GM18502 (cell line): ENCODE results near the gene TNC.
"Not testable (repeated sequence)": the region's sequence is repeated elsewhere in the genome, so short reads cannot be mapped to it uniquely, and the experiment has no call there.

ENCODE experiments used
- ATAC-seq: cut with Tn5 transposase; IDR thresholded peaks from one replicate; pipeline ENCODE4 v1.9.1; 2021; ENCODE audit warnings: mild to moderate bottlenecking; ENCODE audit not compliant: unreplicated experiment, poor library complexity

Gene TNC

GRCh38 chr9:115135821-115136778 is 18.1 kb upstream of the TNC start:
- ATAC-seq, result no peak

- no peak for ATAC-seq
Measured at GRCh38 chr9:115134941-115135340, 17.0 kb upstream of the TNC start.

- ATAC-seq, result no peak
Measured at GRCh38 chr9:115133649-115134048, 15.7 kb upstream of the TNC start.

DNA sequence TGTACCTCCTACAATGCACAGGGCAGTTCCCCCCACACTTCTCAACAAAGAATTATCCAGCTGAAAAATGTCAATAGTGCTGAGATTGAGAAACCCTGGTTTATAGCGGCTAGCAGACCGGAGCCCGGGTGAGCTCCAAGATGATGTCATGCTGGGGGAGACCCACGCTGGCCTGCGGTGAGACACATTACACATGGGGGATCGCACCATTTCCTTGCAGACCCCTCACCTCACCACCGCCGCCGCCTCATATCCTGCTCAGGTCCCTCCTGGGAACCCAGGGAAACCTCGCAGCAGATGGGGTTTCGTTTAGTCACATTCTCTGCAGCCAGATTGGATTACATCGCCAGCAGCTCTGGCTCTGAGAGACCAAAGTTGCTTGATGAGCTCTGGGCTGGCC is 14.7 kb upstream of the TNC start:
- ATAC-seq, result no peak

DNA sequence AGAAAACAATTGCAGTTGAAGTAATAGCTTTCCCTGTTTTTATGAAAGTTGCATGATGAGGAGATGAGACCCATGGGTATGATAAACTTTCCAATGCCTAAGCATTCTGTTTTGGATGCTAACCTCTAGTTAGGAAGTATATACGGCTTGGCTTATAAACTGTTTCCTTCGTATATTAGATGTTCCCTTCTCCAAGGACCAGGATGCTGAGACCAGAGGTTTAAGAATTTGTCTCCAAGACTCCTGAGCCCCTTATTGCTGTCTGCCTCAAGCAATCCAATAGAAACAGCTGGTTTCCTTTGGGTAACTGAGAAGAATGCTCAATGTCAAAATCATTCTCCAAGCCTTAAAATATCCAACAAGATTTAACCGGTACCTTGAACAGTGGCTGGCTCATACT is 12.2 kb upstream of the TNC start:
- ATAC-seq, result no peak

DNA sequence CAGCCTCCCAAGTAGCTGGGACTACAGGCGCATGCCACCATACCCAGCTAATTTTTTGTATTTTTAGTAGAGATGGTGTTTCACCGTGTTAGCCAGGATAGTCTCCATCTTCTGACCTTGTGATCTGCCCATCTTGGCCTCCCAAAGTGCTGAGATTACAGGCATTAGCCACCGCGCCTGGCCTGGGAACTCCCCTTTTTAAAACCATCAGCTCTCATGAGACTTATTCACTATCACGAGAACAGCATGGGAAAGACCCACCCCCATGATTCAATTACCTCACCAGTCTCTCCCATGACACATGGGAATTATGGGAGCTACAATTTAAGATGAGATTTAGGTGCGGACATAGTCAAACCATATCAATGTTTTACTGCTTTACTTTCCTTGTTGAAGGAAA is 10.8 kb upstream of the TNC start:
- not testable (repeated sequence) for ATAC-seq

DNA sequence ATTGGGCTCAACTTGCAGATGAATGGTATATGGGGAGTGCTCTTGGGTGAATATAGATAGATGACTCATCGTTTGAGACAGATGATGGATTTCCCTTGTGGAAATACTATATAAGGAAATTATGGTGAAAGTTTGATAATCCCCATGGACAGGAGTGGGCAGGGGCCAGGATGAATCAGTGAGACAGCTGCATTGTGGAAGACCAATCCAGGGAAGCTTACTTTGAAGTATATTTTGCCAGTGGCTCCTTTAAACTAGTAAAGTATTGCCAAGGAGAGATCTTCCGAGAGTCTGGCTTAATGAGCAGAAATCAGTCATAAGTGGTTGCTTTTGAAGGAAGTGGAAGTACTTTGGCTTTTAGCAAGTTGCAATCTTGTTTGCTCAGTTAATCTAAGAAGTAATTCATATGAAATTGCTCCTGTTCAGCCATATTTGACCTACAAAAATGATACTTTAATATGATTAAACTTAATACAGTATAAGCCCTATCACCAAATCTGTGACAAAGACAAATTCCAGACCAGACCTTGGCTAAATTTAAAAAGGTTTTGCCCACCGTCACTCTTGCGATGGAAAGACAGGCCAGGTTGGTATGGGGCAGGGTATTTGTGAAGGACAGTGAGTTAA is 9.3 kb upstream of the TNC start:
- no peak for ATAC-seq

GRCh38 chr9:115126404-115126803 is 8.4 kb upstream of the TNC start:
- ATAC-seq, result no peak

DNA sequence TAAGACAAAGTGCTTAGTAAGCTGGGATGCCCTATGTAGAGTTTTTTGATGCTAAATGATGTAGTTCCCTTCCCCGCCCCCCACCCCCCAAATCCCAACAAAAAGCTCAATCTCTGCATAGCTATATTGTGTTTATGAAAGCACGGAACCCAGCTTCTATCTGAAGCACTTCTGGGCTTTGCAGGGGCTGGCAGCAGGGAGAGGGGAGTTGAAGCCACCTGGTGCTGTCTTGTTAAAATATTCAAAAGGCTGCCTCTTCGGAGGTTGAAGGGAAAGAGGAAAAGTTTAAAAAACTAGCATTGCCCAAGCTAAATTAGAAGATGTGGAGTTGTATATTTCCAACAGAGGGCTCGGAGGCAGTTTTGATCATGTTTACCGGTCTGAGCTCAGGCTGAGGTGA is 5.0 kb upstream of the TNC start:
- ATAC-seq, result no peak

DNA sequence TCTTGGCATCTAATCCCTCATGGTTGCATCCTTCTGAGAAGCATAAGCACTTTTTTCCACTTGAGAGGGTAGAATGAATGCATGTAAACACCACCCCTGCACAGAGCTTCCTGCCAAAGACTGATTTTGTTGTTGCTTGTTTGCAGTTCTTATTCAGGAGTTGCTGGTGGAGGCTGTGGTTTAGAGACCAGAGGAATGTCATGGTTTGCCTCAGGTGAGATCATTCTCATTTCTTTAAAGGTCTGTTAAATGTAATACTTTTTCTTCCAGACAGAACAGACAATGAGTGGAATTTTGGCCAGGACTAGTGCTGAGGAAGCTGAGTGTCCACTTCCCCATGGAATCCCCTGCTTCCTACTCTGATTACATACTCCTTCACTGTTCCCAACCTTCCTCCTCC is 3.2 kb upstream of the TNC start:
- no peak for ATAC-seq

DNA sequence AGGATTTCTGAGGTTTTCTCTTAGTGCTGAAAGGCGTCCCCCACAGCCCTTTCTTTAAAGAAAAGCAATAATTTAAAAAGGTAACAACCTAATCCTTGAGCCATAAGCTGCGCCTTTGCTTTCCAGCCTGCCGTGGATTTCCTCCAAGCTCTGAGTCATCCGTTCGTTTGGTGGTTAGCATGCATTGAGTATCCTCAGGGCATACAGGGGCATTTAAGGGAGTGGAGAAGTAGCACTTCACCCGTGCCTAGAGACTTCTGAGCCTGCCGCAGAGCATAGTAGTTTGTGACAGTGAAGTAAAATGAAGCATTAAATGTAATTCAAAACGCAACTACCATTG is 892 bp upstream of the TNC start:
- ATAC-seq, result no peak

GRCh38 chr9:115116421-115117284 is 1.3 kb downstream of the TNC start:
- ATAC-seq, result no peak

DNA sequence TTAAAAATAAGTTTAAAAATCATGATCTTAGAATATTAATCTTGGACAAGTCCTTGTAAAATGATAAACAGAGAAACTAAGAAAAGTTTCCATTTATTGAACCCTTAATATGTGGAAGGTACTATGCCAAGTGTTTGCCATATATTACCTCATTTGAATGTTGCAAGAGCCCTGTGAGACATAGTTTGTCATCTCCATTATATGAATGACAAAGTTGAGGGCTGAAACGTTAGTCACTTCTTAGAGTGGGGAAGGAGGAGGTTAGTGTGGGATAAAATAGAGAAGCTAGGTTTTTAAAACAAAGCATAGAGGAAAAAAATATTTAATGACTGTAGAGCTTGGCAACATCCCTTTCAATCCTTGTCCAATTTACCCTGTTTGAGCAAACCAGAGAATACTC is 2.0 kb downstream of the TNC start:
- no peak for ATAC-seq

- ATAC-seq, result no peak
Measured at GRCh38 chr9:115115117-115115880, 2.7 kb downstream of the TNC start.

DNA sequence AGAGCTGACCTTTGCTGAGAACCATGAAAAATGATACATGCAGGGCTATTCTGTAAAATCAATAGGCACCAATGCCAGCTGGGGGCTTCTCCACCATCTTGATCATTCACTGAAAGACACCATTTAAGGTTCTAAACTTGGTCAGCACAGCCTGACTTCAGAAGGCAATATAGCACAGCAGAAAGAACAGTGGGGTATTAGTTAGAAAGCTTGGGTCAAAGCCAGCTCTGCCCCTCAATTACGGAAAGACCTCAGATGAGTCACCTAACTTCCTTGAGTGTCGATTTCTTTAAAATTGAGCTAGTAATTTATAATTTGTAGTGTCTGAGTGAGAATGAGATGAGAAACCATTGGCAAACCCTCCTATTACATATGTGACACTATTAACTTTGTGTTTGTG is 3.4 kb downstream of the TNC start:
- no peak for ATAC-seq

DNA sequence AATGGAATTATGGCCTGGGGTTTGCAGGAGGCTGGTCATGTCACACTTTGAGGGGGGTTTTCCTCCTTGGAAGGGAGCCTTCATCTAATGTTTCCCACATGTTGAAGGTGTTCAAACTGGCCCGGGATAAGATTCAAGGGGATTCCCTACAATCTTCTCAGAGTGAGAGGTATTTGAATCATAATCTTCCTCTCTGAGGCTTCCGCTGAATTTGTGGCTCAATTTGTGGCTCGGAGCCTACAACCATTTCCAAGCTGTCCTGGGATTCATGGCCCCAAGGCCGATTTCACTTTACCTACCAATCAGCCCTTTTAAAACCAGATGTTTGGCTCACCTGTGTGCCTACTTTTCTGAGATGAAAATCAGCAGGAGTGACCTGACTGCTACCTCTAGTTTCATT is 3.9 kb downstream of the TNC start:
- no peak for ATAC-seq

- no peak for ATAC-seq
Measured at GRCh38 chr9:115111874-115112273, 6.1 kb downstream of the TNC start.

- ATAC-seq, result no peak
Measured at GRCh38 chr9:115109486-115109885, 8.5 kb downstream of the TNC start.

- no peak for ATAC-seq
Measured at GRCh38 chr9:115107701-115108100, 10.3 kb downstream of the TNC start.

- ATAC-seq, result no peak
Measured at GRCh38 chr9:115106642-115107041, 11.3 kb downstream of the TNC start.
